HepG2 (cell line): ENCODE results near the gene ADAMTS4. TPM values are rescaled to one million over a fixed set of nuclear protein-coding genes. Genes with fewer than 3 reads are reported as not detected.

Source experiments
- HINFP ChIP-seq: sonication (generic); formaldehyde crosslinking; IDR thresholded peaks from 2 replicates; pipeline ENCODE4 v1.4.0; 2020; ENCODE audit warnings: low read depth, mild to moderate bottlenecking, missing genetic modification reagents
- HNRNPL ChIP-seq: fragments of 200-400 bp; formaldehyde crosslinking; IDR thresholded peaks from 2 replicates; pipeline ENCODE4 v1.6.1; 2017; ENCODE audit warnings: mild to moderate bottlenecking, low read depth, low read length
- NFE2L1 ChIP-seq: sonication (generic); formaldehyde crosslinking; IDR thresholded peaks from 2 replicates; pipeline ENCODE4 v1.4.0; 2020; ENCODE audit warnings: missing genetic modification reagents, mild to moderate bottlenecking, borderline replicate concordance
- NFKBIZ ChIP-seq: IDR thresholded peaks from 2 replicates; pipeline ENCODE4 v1.6.1; 2018; ENCODE audit warnings: missing genetic modification reagents, missing compliant biosample characterization
- RBFOX2 ChIP-seq: fragments of 200-400 bp; formaldehyde crosslinking; IDR thresholded peaks from 2 replicates; pipeline ENCODE4 v1.6.1; 2017; ENCODE audit warnings: low read depth, mild to moderate bottlenecking, low read length
- RXRA ChIP-seq: sonication (generic); formaldehyde crosslinking; IDR thresholded peaks from 2 replicates; pipeline ENCODE4 v1.5.1; 2020; ENCODE audit warnings: missing genetic modification reagents
- SETDB1 ChIP-seq: sonication (generic); formaldehyde crosslinking; IDR thresholded peaks from 2 replicates; pipeline ENCODE4 v1.5.1; 2020; ENCODE audit warnings: missing genetic modification reagents, mild to moderate bottlenecking, borderline replicate concordance
- THYN1 ChIP-seq: sonication (generic); formaldehyde crosslinking; IDR thresholded peaks from 2 replicates; pipeline ENCODE4 v1.8.1; 2023; ENCODE audit warnings: low read depth, mild to moderate bottlenecking, moderate library complexity, missing genetic modification reagents, borderline replicate concordance
- ZBTB49 ChIP-seq: sonication (generic); formaldehyde crosslinking; IDR thresholded peaks from 2 replicates; pipeline ENCODE4 v1.4.0; 2020; ENCODE audit warnings: missing genetic modification reagents, borderline replicate concordance
- ZFP1 ChIP-seq: IDR thresholded peaks from 2 replicates; pipeline ENCODE4 v1.6.1; 2016
- ZNF24 ChIP-seq: fragments of 450-650 bp; IDR thresholded peaks from 2 replicates; pipeline ENCODE4 v1.6.1; 2017; ENCODE audit warnings: antibody characterized with exemption, mild to moderate bottlenecking
- ZNF354B ChIP-seq: sonication (generic); formaldehyde crosslinking; IDR thresholded peaks from 2 replicates; pipeline ENCODE4 v1.8.0; 2022; ENCODE audit warnings: mild to moderate bottlenecking, missing genetic modification reagents
- ZSCAN9 ChIP-seq: IDR thresholded peaks from 2 replicates; pipeline ENCODE4 v1.6.1; 2016; ENCODE audit warnings: borderline replicate concordance
- polyA plus RNA-seq, 8 experiments: library from polyadenylated mRNA; depleted of rRNA in 3 of 8; stranded (reverse) in 7 of 8; unstranded in 1 of 8; fragments of >200 nt; fragmentation: Illumina TruSeq in 4 of 8; extraction: Trizol in 4 of 8; gene quantifications; 2 replicates each; pipeline versions ENCODE4 v1.2.1 to v1.2.3, GENCODE V29; 2011 to 2016; ENCODE audit warnings: low read depth in 4 of 8, missing spikeins in 1 of 8, mixed read lengths in 1 of 8; ENCODE audit not compliant: insufficient read depth in 1 of 8
- total RNA-seq, 5 experiments: library from RNA; depleted of rRNA; stranded (reverse); fragments of >200 nt; fragmentation: Illumina TruSeq; extraction: Trizol; gene quantifications; 2 replicates each; pipeline ENCODE4 v1.2.3, GENCODE V29; 2016; ENCODE audit warnings: low read depth in 1 of 5
- TF ChIP-seq, protein P1 (sequence below): sonication (generic); formaldehyde crosslinking; conservative IDR thresholded peaks from 2 replicates; pipeline ENCODE4 v1.8.0; 2022; ENCODE audit warnings: mild to moderate bottlenecking, moderate library complexity, missing genetic modification reagents
- TF ChIP-seq, protein P2 (sequence below): sonication (generic); formaldehyde crosslinking; IDR thresholded peaks from 2 replicates; pipeline ENCODE4 v1.9.0; 2021; ENCODE audit warnings: missing genetic modification reagents, borderline replicate concordance
- TF ChIP-seq, protein P3 (sequence below): sonication (generic); formaldehyde crosslinking; IDR thresholded peaks from 2 replicates; pipeline ENCODE4 v1.4.0; 2020; ENCODE audit warnings: missing genetic modification reagents, mild to moderate bottlenecking, borderline replicate concordance

Gene ADAMTS4
- total and polyA plus RNA-seq, 2 of the 13 experiments (the other 11 are each of a cell fraction or from before 2014, with no cell fraction given) = 0.51 to 1.7 TPM

GRCh38 chr1:161218301-161219077, 19.6 kb upstream of the ADAMTS4 start (continued):
- TF ChIP-seq ZNF354B = no peak
- TF ChIP-seq, protein P1, sequence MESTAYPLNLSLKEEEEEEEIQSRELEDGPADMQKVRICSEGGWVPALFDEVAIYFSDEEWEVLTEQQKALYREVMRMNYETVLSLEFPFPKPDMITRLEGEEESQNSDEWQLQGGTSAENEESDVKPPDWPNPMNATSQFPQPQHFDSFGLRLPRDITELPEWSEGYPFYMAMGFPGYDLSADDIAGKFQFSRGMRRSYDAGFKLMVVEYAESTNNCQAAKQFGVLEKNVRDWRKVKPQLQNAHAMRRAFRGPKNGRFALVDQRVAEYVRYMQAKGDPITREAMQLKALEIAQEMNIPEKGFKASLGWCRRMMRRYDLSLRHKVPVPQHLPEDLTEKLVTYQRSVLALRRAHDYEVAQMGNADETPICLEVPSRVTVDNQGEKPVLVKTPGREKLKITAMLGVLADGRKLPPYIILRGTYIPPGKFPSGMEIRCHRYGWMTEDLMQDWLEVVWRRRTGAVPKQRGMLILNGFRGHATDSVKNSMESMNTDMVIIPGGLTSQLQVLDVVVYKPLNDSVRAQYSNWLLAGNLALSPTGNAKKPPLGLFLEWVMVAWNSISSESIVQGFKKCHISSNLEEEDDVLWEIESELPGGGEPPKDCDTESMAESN (CRISPR knock-in tag) = peak; percentile 64; the same call in 1 of the 2 replicates
- no peak for TF ChIP-seq NFE2L1 (CRISPR knock-in tag)
- TF ChIP-seq ZBTB49 (CRISPR knock-in tag) = no peak
- peak; percentile 66 for TF ChIP-seq HINFP (CRISPR knock-in tag)
- TF ChIP-seq SETDB1 (CRISPR knock-in tag) = no peak
- TF ChIP-seq NFKBIZ (CRISPR knock-in tag) = no peak; the same call in 1 of the 2 replicates
- no peak for TF ChIP-seq HNRNPL
- TF ChIP-seq RBFOX2 = peak; percentile 79
- no peak for TF ChIP-seq THYN1 (CRISPR knock-in tag)
- TF ChIP-seq, protein P2, sequence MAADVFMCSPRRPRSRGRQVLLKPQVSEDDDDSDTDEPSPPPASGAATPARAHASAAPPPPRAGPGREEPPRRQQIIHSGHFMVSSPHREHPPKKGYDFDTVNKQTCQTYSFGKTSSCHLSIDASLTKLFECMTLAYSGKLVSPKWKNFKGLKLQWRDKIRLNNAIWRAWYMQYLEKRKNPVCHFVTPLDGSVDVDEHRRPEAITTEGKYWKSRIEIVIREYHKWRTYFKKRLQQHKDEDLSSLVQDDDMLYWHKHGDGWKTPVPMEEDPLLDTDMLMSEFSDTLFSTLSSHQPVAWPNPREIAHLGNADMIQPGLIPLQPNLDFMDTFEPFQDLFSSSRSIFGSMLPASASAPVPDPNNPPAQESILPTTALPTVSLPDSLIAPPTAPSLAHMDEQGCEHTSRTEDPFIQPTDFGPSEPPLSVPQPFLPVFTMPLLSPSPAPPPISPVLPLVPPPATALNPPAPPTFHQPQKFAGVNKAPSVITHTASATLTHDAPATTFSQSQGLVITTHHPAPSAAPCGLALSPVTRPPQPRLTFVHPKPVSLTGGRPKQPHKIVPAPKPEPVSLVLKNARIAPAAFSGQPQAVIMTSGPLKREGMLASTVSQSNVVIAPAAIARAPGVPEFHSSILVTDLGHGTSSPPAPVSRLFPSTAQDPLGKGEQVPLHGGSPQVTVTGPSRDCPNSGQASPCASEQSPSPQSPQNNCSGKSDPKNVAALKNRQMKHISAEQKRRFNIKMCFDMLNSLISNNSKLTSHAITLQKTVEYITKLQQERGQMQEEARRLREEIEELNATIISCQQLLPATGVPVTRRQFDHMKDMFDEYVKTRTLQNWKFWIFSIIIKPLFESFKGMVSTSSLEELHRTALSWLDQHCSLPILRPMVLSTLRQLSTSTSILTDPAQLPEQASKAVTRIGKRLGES (CRISPR knock-in tag) = 0 out of 2 replicates have a peak, but pooled peaks have one; percentile 17
- peak; percentile 72 for TF ChIP-seq RXRA
- TF ChIP-seq, protein P3, sequence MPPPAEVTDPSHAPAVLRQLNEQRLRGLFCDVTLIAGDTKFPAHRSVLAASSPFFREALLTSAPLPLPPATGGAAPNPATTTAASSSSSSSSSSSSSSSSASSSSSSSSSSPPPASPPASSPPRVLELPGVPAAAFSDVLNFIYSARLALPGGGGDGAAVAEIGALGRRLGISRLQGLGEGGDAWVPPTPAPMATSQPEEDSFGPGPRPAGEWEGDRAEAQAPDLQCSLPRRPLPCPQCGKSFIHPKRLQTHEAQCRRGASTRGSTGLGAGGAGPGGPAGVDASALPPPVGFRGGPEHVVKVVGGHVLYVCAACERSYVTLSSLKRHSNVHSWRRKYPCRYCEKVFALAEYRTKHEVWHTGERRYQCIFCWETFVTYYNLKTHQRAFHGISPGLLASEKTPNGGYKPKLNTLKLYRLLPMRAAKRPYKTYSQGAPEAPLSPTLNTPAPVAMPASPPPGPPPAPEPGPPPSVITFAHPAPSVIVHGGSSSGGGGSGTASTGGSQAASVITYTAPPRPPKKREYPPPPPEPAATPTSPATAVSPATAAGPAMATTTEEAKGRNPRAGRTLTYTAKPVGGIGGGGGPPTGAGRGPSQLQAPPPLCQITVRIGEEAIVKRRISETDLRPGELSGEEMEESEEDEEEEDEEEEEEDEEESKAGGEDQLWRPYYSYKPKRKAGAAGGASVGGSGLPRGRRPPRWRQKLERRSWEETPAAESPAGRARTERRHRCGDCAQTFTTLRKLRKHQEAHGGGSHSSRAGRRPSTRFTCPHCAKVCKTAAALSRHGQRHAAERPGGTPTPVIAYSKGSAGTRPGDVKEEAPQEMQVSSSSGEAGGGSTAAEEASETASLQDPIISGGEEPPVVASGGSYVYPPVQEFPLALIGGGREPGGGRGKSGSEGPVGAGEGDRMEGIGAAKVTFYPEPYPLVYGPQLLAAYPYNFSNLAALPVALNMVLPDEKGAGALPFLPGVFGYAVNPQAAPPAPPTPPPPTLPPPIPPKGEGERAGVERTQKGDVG = no peak
- no peak for TF ChIP-seq ZFP1 (CRISPR knock-in tag)
- no peak for TF ChIP-seq ZNF24
- 0 out of 2 replicates have a peak, but pooled peaks have one; percentile 22 for TF ChIP-seq ZSCAN9 (CRISPR knock-in tag)
